SK-N-SH treated with all-trans-retinoic acid at 6 μM for 48 hours (cell line): Measurements from ENCODE around the gene TCEAL6.

Experiments used
- ARNTL ChIP-seq: fragments of 450-650 bp; formaldehyde crosslinking; IDR thresholded peaks from 2 replicates; pipeline ENCODE4 v1.5.0; 2020; ENCODE audit warnings: low read depth, mild to moderate bottlenecking, moderate library complexity, borderline replicate concordance
- CSRNP3 ChIP-seq: fragments of 250-450 bp; sonication (Bioruptor Pico); IDR thresholded peaks from 2 replicates; pipeline ENCODE4 v1.5.1; 2021; ENCODE audit warnings: mild to moderate bottlenecking, moderate library complexity
- RARB ChIP-seq: fragments of 250-450 bp; sonication (Bioruptor Pico); IDR thresholded peaks from 2 replicates; pipeline ENCODE4 v1.8.0; 2021; ENCODE audit warnings: mild to moderate bottlenecking, moderate library complexity
- TOX ChIP-seq: fragments of 250-450 bp; sonication (Bioruptor Pico); IDR thresholded peaks from 2 replicates; pipeline ENCODE4 v1.8.0; 2021; ENCODE audit warnings: mild to moderate bottlenecking, moderate library complexity, borderline replicate concordance
- ZNF8 ChIP-seq: fragments of 450-650 bp; formaldehyde crosslinking; IDR thresholded peaks from 2 replicates; pipeline ENCODE4 v1.5.0; 2020; ENCODE audit warnings: mild to moderate bottlenecking, moderate library complexity

GRCh38 chrX:102138064-102138463 is 4.2 kb downstream of the TCEAL6 start:
- TF ChIP-seq RARB (CRISPR knock-in tag) = no peak
- TF ChIP-seq TOX (CRISPR knock-in tag) = no peak
- TF ChIP-seq ARNTL (CRISPR knock-in tag) = no peak
- TF ChIP-seq ZNF8 (CRISPR knock-in tag) = no peak
- TF ChIP-seq CSRNP3 (CRISPR knock-in tag) = no peak
